ENCODE data around the gene STK25.

Gene STK25

GRCh38 chr2:241501551-241501950 lies 6.8 kb downstream of the STK25 start:
- no peak overlapping the region for H3K4me3 ChIP-seq (replicated peaks; ENCODE audit: low read depth, low read length)
- DNase-seq (ENCODE audit: low read depth): no peak
- no peak for TF ChIP-seq CTCF (IDR thresholded peaks at IDR 0.05; ENCODE audit: low read length, missing control alignments)

GRCh38 chr2:241501099-241501541 lies 7.3 kb downstream of the STK25 start:
- no peak for TF ChIP-seq CTCF (IDR thresholded peaks at IDR 0.05; ENCODE audit: low read length, missing control alignments)
- no peak overlapping the region for H3K4me3 ChIP-seq (replicated peaks; ENCODE audit: low read depth, low read length)
- no peak for DNase-seq (ENCODE audit: low read depth)

- no peak overlapping the region for H3K4me3 ChIP-seq (replicated peaks; ENCODE audit: low read depth, low read length)
- DNase-seq (ENCODE audit: low read depth): no peak
Measured at GRCh38 chr2:241500431-241500975, 7.9 kb downstream of the STK25 start.

GRCh38 chr2:241500016-241500415 lies 8.4 kb downstream of the STK25 start:
- no peak for TF ChIP-seq CTCF (IDR thresholded peaks at IDR 0.05; ENCODE audit: low read length, missing control alignments)
- DNase-seq (ENCODE audit: low read depth): no peak

More at GRCh38 chr2:241500431-241500975, 7.9 kb downstream of the STK25 start:
- TF ChIP-seq CTCF (IDR thresholded peaks at IDR 0.05; ENCODE audit: low read length, missing control alignments): no peak

GRCh38 chr2:241499146-241499965 lies 9.0 kb downstream of the STK25 start:
- TF ChIP-seq CTCF (IDR thresholded peaks at IDR 0.05; ENCODE audit: low read length, missing control alignments): no peak
- H3K4me3 ChIP-seq (replicated peaks; ENCODE audit: low read depth, low read length): no peak overlapping the region
- no peak for DNase-seq (ENCODE audit: low read depth)

More at GRCh38 chr2:241500016-241500415, 8.4 kb downstream of the STK25 start:
- no peak overlapping the region for H3K4me3 ChIP-seq (replicated peaks; ENCODE audit: low read depth, low read length)

- no peak for DNase-seq (ENCODE audit: low read depth)
- TF ChIP-seq CTCF (IDR thresholded peaks at IDR 0.05; ENCODE audit: low read length, missing control alignments): no peak
- no peak overlapping the region for H3K4me3 ChIP-seq (replicated peaks; ENCODE audit: low read depth, low read length)
Measured at GRCh38 chr2:241498115-241499070, 10.0 kb downstream of the STK25 start.

Data from fibroblast of pulmonary artery (primary cell).